Endothelial cell of umbilical vein (primary cell): Measurements from ENCODE around the gene VSTM4. TPM values are rescaled to one million over a fixed set of nuclear protein-coding genes. Genes with fewer than 3 reads are reported as not detected.

Experiments
- BruUV-seq: library from RNA; stranded (reverse); fragments of 400-500 nt; replicated peaks from 2 replicates; lab custom pipeline; 2021; lab: Mats Ljungman, UMichigan
- CTCF ChIA-PET: fragments of 300-600, 350-600 bp; sonication (Branson Sonifier 250); formaldehyde crosslinking; loops from one replicate; lab custom pipeline; 2021; ENCODE audit warnings: antibody characterized with exemption, inconsistent platforms; lab: Charles Lee
- POLR2A ChIA-PET: fragments of 300-600, 350-600 bp; sonication (Branson Sonifier 250); formaldehyde crosslinking; loops from one replicate; lab custom pipeline; 2021; ENCODE audit warnings: antibody characterized with exemption, inconsistent platforms; lab: Charles Lee
- DNase-seq: peaks from one replicate; pipeline ENCODE4 v3.0.0-alpha.2; 2011; ENCODE audit warnings: low read depth, low spot score
- FAIRE-seq: peaks from 2 replicates; lab custom pipeline; 2011; peaks lifted over from hg19 to GRCh38; lab: Jason Lieb, UNC
- H2AFZ ChIP-seq: 2 replicates; pipeline ENCODE4 v1.6.0; 2012; ENCODE audit warnings: low read depth, low read length, control low read depth, inconsistent platforms
- H3K27ac ChIP-seq: 2 replicates; pipeline ENCODE4 v1.5.1; 2011; ENCODE audit warnings: low read depth, mild to moderate bottlenecking, control low read depth, low read length, moderate library complexity; ENCODE audit not compliant: insufficient read depth
- H3K27me3 ChIP-seq, 2 experiments: 2 replicates each; pipeline versions ENCODE4 v1.6.0 to v1.6.1; 2011; ENCODE audit warnings: low read length in 2 of 2, mixed read lengths in 1 of 2; ENCODE audit not compliant: control insufficient read depth in 2 of 2, insufficient read depth in 2 of 2
- H3K36me3 ChIP-seq, 2 experiments: 2 replicates in 1 of 2; 3 replicates in 1 of 2; pipeline ENCODE4 v1.5.1; 2011; ENCODE audit warnings: low read length in 2 of 2, mild to moderate bottlenecking in 1 of 2, moderate library complexity in 1 of 2; ENCODE audit not compliant: control insufficient read depth in 2 of 2, insufficient read depth in 2 of 2; ENCODE audit errors: extremely low read depth in 1 of 2
- H3K4me1 ChIP-seq: 3 replicates; pipeline ENCODE4 v1.5.1; 2011; ENCODE audit warnings: mild to moderate bottlenecking, low read length; ENCODE audit not compliant: control insufficient read depth, insufficient read depth; ENCODE audit errors: extremely low read depth
- H3K4me2 ChIP-seq: 2 replicates; pipeline ENCODE4 v1.6.1; 2011; ENCODE audit warnings: low read length, control low read depth, mixed read lengths; ENCODE audit not compliant: insufficient read depth
- H3K4me3 ChIP-seq, 3 experiments: fragments of 200-600 bp in 1 of 3; sonication (generic), shearing (Covaris generic) in 1 of 3; replicated peaks in 1 of 3; 2 replicates each; pipeline ENCODE4 v1.5.1; 2011 to 2016; ENCODE audit warnings: control low read depth in 3 of 3, low read length in 3 of 3, mild to moderate bottlenecking in 2 of 3, inconsistent platforms in 1 of 3, low read depth in 1 of 3, moderate library complexity in 1 of 3; ENCODE audit not compliant: insufficient read depth in 1 of 3
- H3K79me2 ChIP-seq: 2 replicates; pipeline ENCODE4 v1.6.0; 2012; ENCODE audit warnings: low read length, inconsistent platforms; ENCODE audit not compliant: control insufficient read depth, insufficient read depth
- H3K9ac ChIP-seq: replicated peaks from 2 replicates; pipeline ENCODE3; 2011; ENCODE audit warnings: low read length, control low read depth; ENCODE audit not compliant: insufficient read depth; ENCODE audit errors: extremely low read depth
- H3K9me1 ChIP-seq: replicated peaks from 3 replicates; pipeline ENCODE4 v1.6.0; 2011; ENCODE audit warnings: mild to moderate bottlenecking, low read length; ENCODE audit not compliant: control insufficient read depth, insufficient read depth; ENCODE audit errors: extremely low read depth
- H3K9me3 ChIP-seq: replicated peaks from 2 replicates; pipeline ENCODE4 v1.5.1; 2012; ENCODE audit warnings: low read length, inconsistent platforms; ENCODE audit not compliant: control insufficient read depth, insufficient read depth
- H4K20me1 ChIP-seq: replicated peaks from 2 replicates; pipeline ENCODE3; 2011; ENCODE audit warnings: mild to moderate bottlenecking, low read length; ENCODE audit not compliant: control insufficient read depth, insufficient read depth; ENCODE audit errors: extremely low read depth
- EZH2 ChIP-seq: IDR thresholded peaks from 2 replicates; pipeline ENCODE4 v1.6.1; 2012; ENCODE audit warnings: borderline replicate concordance, low read depth, mild to moderate bottlenecking, moderate library complexity, low read length, inconsistent platforms; ENCODE audit not compliant: severe bottlenecking
- GATA2 ChIP-seq: IDR thresholded peaks from 2 replicates; pipeline ENCODE4 v1.7.0; 2011; ENCODE audit warnings: low read depth, mild to moderate bottlenecking, moderate library complexity, mixed read lengths, low read length; ENCODE audit not compliant: insufficient read length, insufficient read depth
- JUN ChIP-seq: IDR thresholded peaks from 2 replicates; pipeline ENCODE4 v1.6.1; 2011; ENCODE audit warnings: borderline replicate concordance, low read depth; ENCODE audit not compliant: insufficient read length, insufficient read depth
- MYC ChIP-seq: IDR thresholded peaks from one replicate; pipeline ENCODE4 v1.6.1; 2011; ENCODE audit warnings: mild to moderate bottlenecking, low read depth, low read length
- POLR2A ChIP-seq: IDR thresholded peaks from 2 replicates; pipeline ENCODE4 v1.6.1; 2012; ENCODE audit warnings: low read depth, mild to moderate bottlenecking, control low read depth, low read length
- POLR2AphosphoS5 ChIP-seq: IDR thresholded peaks from 2 replicates; pipeline ENCODE4 v1.6.1; 2012; ENCODE audit warnings: low read depth, mild to moderate bottlenecking, control low read depth, low read length, moderate library complexity; ENCODE audit not compliant: insufficient read depth
- dilution Hi-C: fragments of 300-500 bp; cut with MboI; formaldehyde crosslinking; loops from one replicate; pipeline ENCODE4 v1.15.0; 2019; ENCODE audit warnings: low sequenced_read_pairs; ENCODE audit not compliant: extremely low pct_ligation_motif_present
- intact Hi-C: fragments of 100-400 bp; cut with micrococcal nuclease; formaldehyde crosslinking; loops from one replicate; pipeline ENCODE4 v1.10.0; 2022
- polyA plus RNA-seq, 4 experiments: library from polyadenylated mRNA; depleted of rRNA in 3 of 4; stranded (reverse) in 3 of 4; unstranded in 1 of 4; fragments of >200 nt; gene quantifications; 2 replicates each; pipeline versions ENCODE4 v1.2.1 to v1.2.3, GENCODE V29; 2011 to 2012; ENCODE audit warnings: missing spikeins in 1 of 4
- total RNA-seq: library from RNA; stranded (reverse); gene quantifications from 2 replicates; pipeline ENCODE4 v1.2.3, GENCODE V29; 2021
- TF ChIP-seq, protein P1 (sequence below): IDR thresholded peaks from 2 replicates; pipeline ENCODE4 v1.6.1; 2011; ENCODE audit not compliant: insufficient read depth, insufficient read length

Gene VSTM4
- total and polyA plus RNA-seq, 2 donors (not counting 3 experiments of a cell fraction or from before 2014, with no cell fraction given): 0.07 TPM

DNA sequence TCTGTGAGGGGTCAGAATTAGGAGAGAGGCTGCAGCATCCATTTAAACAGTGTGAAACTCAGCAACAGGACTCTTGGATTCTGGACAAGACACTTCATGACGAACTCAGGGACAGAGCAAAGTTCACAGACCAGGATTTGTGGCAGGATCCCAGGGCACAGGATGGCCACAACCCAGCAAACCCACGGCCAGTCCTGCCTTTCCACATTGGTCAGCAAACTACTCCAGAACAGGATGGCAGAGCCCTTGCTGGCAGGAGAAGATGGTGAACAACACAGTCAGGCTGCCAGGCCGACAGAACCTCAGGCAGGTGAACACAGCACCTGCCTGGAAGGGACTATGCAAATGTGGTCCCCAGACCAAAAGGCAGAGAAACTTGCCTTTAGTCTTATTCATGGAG lies 34.4 kb downstream of the VSTM4 start:
- dilution Hi-C loops (no loop called here), intact Hi-C loops (no loop called here)
- Histone ChIP-seq H3K9me3 (no peaks in the 10 kb centered on the region), H3K4me3 (no peak overlapping the region), H3K27me3 (peaks cover 0 to 5% of the 10 kb centered on the region in 2 experiments), H3K79me2 (no peaks in the 10 kb centered on the region), H3K36me3 (no peaks in the 10 kb centered on the region), H3K9ac (no peak overlapping the region), H2AFZ (no peak overlapping the region), H3K4me1 (no peaks in the 10 kb centered on the region), H3K27ac (no peak overlapping the region), H3K4me2 (no peak overlapping the region), H4K20me1 (no peaks in the 10 kb centered on the region), H3K9me1 (no peaks in the 10 kb centered on the region)
- FAIRE-seq (no peak), DNase-seq (no peak)
- POLR2A ChIA-PET: no interaction called here
- CTCF ChIA-PET: no interaction called here
- TF ChIP-seq, protein P1, sequence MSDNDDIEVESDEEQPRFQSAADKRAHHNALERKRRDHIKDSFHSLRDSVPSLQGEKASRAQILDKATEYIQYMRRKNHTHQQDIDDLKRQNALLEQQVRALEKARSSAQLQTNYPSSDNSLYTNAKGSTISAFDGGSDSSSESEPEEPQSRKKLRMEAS: no peak
- TF ChIP-seq POLR2AphosphoS5: no peak
- no peak for TF ChIP-seq JUN
- BruUV-seq: no TSS peak

DNA sequence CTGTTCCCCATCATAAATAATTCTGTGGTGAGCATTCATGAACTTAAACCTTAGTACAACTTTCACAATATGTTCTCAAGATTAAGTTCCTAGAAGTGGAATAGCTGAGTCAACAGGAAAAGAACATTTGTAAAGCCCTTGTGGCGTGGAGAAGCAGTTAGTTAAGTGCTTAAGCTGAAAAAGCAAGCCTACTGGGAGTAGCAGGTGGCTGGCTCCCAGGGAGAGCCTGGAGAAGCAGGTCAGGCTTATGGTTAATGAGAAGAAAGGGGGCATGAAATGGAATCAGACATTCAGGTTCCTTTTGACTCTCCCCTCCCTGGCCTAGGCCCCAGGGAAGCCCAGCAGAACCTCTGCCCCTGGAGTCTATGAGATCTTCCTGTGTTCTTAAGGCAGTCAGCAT lies 35.3 kb downstream of the VSTM4 start:
- Histone ChIP-seq H3K36me3 (no peaks in the 10 kb centered on the region), H2AFZ (no peak overlapping the region), H4K20me1 (no peaks in the 10 kb centered on the region), H3K9me3 (no peaks in the 10 kb centered on the region), H3K9ac (no peak overlapping the region), H3K4me2 (no peak overlapping the region), H3K4me1 (no peaks in the 10 kb centered on the region), H3K4me3 (no peak overlapping the region), H3K27ac (no peak overlapping the region), H3K79me2 (no peaks in the 10 kb centered on the region), H3K9me1 (no peaks in the 10 kb centered on the region), H3K27me3 (peaks cover 0 to 5% of the 10 kb centered on the region in 2 experiments)
- intact Hi-C loops: no loop called here
- FAIRE-seq: no peak
- ChIA-PET POLR2A (no interaction called here), CTCF (no interaction called here)
- dilution Hi-C loops: no loop called here
- DNase-seq: no peak
- TF ChIP-seq POLR2AphosphoS5: no peak
- no peak for TF ChIP-seq EZH2
- no peak for TF ChIP-seq MYC
- no peak for TF ChIP-seq JUN
- TF ChIP-seq, protein P1: no peak
- no peak for TF ChIP-seq GATA2
- TF ChIP-seq POLR2A: no peak
- no TSS peak for BruUV-seq
